Measurements from ENCODE around the gene GIMAP8. TPM values are rescaled to one million over a fixed set of nuclear protein-coding genes. Genes with fewer than 3 reads are reported as not detected.
"Not testable (repeated sequence)": the region's sequence is repeated elsewhere in the genome, so short reads cannot be mapped to it uniquely, and the experiment has no call there.

GIMAP8 gene
- polyA plus RNA-seq, 1 experiment, result not detected

DNA sequence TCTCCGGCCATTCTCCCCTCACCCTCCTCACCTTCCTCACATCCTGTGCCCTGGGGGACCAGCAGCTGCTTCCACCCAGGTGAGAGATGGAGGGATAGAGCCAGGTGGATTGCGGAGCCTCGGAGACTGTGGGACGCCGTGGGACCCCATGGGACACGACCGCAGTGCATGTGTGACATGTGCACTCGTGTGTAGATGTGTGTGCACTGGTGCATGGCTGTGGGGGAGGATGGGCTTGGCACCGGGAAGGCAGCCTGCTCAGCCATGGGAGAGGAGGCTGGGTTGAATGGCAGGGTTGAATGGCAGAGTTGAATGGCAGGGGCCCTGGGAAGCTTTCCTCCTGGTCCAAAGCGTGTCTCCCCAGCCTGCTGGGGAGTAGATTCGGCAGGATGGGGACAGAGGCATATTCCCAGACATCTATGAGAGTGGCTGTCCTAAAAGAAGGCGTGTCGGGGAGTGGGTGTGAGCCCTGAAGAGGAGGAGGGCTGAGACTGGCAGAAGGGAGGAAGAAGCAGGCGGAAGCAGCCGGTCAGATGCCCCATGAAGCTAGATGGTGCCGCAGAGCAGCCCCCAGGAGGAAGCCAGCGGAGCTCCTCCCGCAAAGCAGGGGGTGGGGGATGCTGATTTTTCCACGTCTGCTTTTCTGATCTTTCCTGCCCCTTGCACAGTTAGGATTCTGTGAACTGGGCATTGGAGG lies 815 bp downstream of the GIMAP8 start:
- no peak overlapping the region for H3K27ac ChIP-seq (ENCODE audit: low read depth, low read length)
- TF ChIP-seq CTCF (IDR thresholded peaks at IDR 0.05; ENCODE audit: low read depth, low read length), result no peak
- POLR2A ChIA-PET, result no interaction called here
- CTCF ChIA-PET, result no interaction called here
- no peak overlapping the region for H3K4me3 ChIP-seq (ENCODE audit: low read depth, low read length)
- no peak for DNase-seq (ENCODE audit: low read depth, low spot score)
- no peaks in the 10 kb centered on the region; the same call in 1 of the 2 replicates for H3K9me3 ChIP-seq (ENCODE audit: control insufficient read depth, insufficient read depth, low read length)
- H3K27me3 ChIP-seq (ENCODE audit: control insufficient read depth, insufficient read depth, low read length), result peaks cover 17% of the 10 kb centered on the region

DNA sequence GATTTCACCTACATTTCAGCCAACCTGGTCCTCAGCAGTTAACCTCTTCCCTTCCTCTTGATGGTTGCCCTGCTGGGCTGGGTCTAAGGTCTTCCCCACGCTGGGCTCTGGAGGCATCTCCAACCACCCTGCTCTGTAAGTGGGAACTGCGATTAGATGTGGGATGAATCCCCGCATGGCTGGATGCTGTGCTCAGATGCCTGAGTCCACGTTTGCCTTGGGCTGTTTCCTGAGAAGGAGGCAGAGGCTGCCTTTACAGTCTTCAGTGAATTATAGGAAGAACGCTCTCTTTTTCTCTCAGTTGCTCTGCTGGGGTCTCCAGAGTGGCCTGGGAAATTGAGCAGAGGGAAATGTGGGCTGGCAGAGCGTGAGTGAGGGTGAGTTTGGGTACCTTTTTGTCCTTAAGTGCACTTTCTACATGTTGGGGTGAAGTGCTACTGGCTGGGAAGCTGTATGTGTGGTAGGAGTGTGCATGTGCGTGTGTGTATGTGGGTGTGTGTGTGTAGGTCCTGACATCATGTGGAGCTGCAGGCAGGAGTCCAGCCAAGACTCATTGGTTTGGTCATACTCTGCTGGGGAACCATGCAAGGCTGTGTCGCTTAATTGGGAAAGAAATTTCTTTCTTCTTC lies 1.5 kb downstream of the GIMAP8 start:
- H3K27me3 ChIP-seq (ENCODE audit: control insufficient read depth, insufficient read depth, low read length), result peaks cover 17% of the 10 kb centered on the region
- no peak for DNase-seq (ENCODE audit: low read depth, low spot score)
- no peak for TF ChIP-seq CTCF (IDR thresholded peaks at IDR 0.05; ENCODE audit: low read depth, low read length)
- POLR2A ChIA-PET, result no interaction called here
- no peak overlapping the region for H3K4me3 ChIP-seq (ENCODE audit: low read depth, low read length)
- CTCF ChIA-PET, result no interaction called here
- H3K27ac ChIP-seq (ENCODE audit: low read depth, low read length), result no peak overlapping the region
- H3K9me3 ChIP-seq (ENCODE audit: control insufficient read depth, insufficient read depth, low read length), result no peaks in the 10 kb centered on the region; the same call in 1 of the 2 replicates

GRCh38 chr7:150453181-150453580 lies 2.8 kb downstream of the GIMAP8 start:
- peaks cover 17% of the 10 kb centered on the region for H3K27me3 ChIP-seq (ENCODE audit: control insufficient read depth, insufficient read depth, low read length)
- ChIA-PET POLR2A (no interaction called here), CTCF (no interaction called here)
- H3K9me3 ChIP-seq (ENCODE audit: control insufficient read depth, insufficient read depth, low read length), result no peaks in the 10 kb centered on the region; the same call in 1 of the 2 replicates
- H3K27ac ChIP-seq (ENCODE audit: low read depth, low read length), result no peak overlapping the region
- DNase-seq (ENCODE audit: low read depth, low spot score), result no peak
- no peak for TF ChIP-seq CTCF (IDR thresholded peaks at IDR 0.05; ENCODE audit: low read depth, low read length)
- H3K4me3 ChIP-seq (ENCODE audit: low read depth, low read length), result no peak overlapping the region

DNA sequence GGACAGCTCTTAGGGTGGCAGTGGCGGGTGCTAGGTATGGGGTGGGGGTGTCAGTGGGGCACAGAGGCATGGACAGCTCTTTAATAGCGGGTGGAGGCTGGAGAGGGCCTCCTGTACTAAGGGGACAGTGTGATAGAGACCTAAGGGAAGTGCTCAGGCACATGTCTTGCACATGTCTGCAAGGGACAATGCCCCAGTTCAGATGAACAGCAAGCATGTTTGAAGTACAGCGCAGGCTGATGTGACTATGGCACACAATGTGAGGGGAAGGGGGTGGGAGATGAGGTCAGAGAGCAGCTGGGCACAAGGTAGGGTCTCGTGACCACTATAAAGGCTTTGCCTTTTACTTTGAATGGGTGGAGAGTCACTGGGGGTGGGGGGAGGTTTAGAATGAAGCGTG lies 3.5 kb downstream of the GIMAP8 start:
- no peaks in the 10 kb centered on the region; the same call in 1 of the 2 replicates for H3K9me3 ChIP-seq (ENCODE audit: control insufficient read depth, insufficient read depth, low read length)
- CTCF ChIA-PET, result no interaction called here
- H3K4me3 ChIP-seq (ENCODE audit: low read depth, low read length), result no peak overlapping the region
- DNase-seq (ENCODE audit: low read depth, low spot score), result no peak
- TF ChIP-seq CTCF (IDR thresholded peaks at IDR 0.05; ENCODE audit: low read depth, low read length), result no peak
- peaks cover 15% of the 10 kb centered on the region for H3K27me3 ChIP-seq (ENCODE audit: control insufficient read depth, insufficient read depth, low read length)
- POLR2A ChIA-PET, result no interaction called here
- no peak overlapping the region for H3K27ac ChIP-seq (ENCODE audit: low read depth, low read length)

- CTCF ChIA-PET; H3K4me3 ChIP-seq (ENCODE audit: low read depth, low read length); H3K27me3 ChIP-seq (ENCODE audit: control insufficient read depth, insufficient read depth, low read length); POLR2A ChIA-PET; H3K9me3 ChIP-seq (ENCODE audit: control insufficient read depth, insufficient read depth, low read length); H3K27ac ChIP-seq (ENCODE audit: low read depth, low read length); DNase-seq (ENCODE audit: low read depth, low spot score): not testable (repeated sequence)
Measured at GRCh38 chr7:150457064-150457463, 6.6 kb downstream of the GIMAP8 start.

Data from AG04450 (cell line).